Motor neuron (in vitro differentiated cells): ENCODE results near the gene MACROH2A1. TPM values are rescaled to one million over a fixed set of nuclear protein-coding genes. Genes with fewer than 3 reads are reported as not detected.

ENCODE experiments used
- ATAC-seq, 8 experiments: fragments of 200-7000 bp; cut with Tn5 transposase; replicated peaks in 6 of 8; 2 replicates each; pipeline ENCODE4 v1.8.0; 2021; ENCODE audit warnings: mild to moderate bottlenecking in 8 of 8, moderate library complexity in 8 of 8
- H3K27ac ChIP-seq, 2 donors: fragments of 250-450 bp; sonication (Bioruptor Pico); 2 replicates each; pipeline ENCODE4 v1.9.0; 2021; ENCODE audit warnings: antibody characterized with exemption in 2 of 2, mild to moderate bottlenecking in 2 of 2, moderate library complexity in 1 of 2
- H3K4me1 ChIP-seq, 2 donors: fragments of 250-450 bp; sonication (Bioruptor Pico); replicated peaks in 1 of 2; 2 replicates each; pipeline ENCODE4 v1.6.1; 2021; ENCODE audit warnings: antibody characterized with exemption in 2 of 2, mild to moderate bottlenecking in 2 of 2, moderate library complexity in 1 of 2
- H3K4me3 ChIP-seq, 5 donors: fragments of 250-450 bp; sonication (Bioruptor Pico); 2 replicates each; pipeline ENCODE4 v1.9.0; 2021; ENCODE audit warnings: antibody characterized with exemption in 5 of 5, mild to moderate bottlenecking in 5 of 5, moderate library complexity in 4 of 5
- WGBS, 10 experiments: fragments of 450-650 bp; shearing (Covaris generic); methylation state at CpG; one replicate each; pipeline ENCODE4 v1.0.0; 2022; 5-methylcytosine and 5-hydroxymethylcytosine counted together
- in situ Hi-C, 9 experiments: fragments of 400-800 bp; cut with MboI; loops; one replicate each; pipeline ENCODE4 v1.15.0; 2021; ENCODE audit warnings: low sequenced_read_pairs in 9 of 9, low pct_unique_long_range_greater_than_20kb in 2 of 9; ENCODE audit not compliant: unreplicated experiment in 9 of 9
- total RNA-seq, 8 experiments: library from RNA; unstranded; fragments of 300-600 nt; gene quantifications; 2 replicates each; pipeline versions ENCODE4 v1.2.3 to v1.2.4, GENCODE V29; 2022

The MACROH2A1 gene
- total RNA-seq, 8 experiments from 2014 or later: 69.6 to 273 (median 126) TPM

DNA sequence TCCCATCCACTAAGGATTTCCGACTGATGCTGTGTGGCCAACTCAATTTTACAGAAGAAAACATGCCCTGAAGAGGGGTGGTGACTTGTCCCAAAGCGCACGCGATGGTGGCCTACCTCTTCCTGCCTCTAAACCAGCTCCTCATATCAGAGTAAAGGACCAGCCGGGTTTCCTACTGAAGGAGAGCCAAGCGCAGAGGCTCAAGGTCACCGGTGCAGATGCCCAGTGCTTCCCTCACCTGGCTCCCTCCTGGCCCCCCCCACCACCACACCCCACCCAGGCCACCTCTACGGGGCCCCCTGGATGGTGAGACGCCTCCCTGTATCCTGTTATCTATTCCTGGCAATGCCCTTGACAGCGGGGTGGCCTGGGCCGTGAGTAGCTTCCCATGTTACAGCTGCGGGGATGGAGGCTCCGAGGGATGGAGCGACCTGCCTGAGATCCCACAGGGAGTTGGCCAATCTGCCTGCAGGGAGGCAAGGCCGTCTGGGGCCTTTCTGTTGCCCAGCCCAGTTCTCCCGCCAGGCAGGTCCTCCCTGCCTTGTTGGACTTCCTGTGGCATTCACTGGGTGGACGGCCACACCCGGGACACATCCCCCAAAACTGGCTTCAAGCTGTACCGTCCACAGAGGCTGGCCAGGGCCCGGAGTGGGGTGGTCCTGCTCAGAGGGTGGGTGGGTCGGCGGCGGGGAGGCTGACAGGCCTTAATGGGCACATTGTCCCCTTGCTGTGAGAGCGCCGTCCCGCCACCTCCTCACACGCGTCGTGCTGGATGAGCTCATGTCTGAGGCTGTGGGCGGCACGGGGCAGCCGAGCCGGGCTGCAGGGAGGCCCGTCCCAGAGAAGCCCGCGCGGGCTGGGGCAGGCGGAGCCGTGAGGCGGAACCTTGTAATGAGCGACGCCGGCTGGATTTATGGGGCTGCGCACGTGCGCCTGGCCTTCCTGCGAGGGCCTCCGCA is 72.5 kb downstream of the MACROH2A1 start:
- Histone ChIP-seq H3K27ac (no peak overlapping the region), H3K4me1 (peaks cover 18% of the 10 kb centered on the region in 2 donors), H3K4me3 (no peak overlapping the region)
- ATAC-seq: peak in 5 of 8 experiments; percentile 17 to 62 (median 39)
- WGBS, 10 experiments: 83 to 100% (median 91%) methylated on average over 1 to 20 of the region's 48 CpGs; no CpG with 5 or more reads in 5 of the 10 experiments
- in situ Hi-C loops: loop anchor here in 1 of 9 experiments (25.0 kb wide), 1 partner anchor 289 kb away; the partner anchor contains the start of gene PITX1

DNA sequence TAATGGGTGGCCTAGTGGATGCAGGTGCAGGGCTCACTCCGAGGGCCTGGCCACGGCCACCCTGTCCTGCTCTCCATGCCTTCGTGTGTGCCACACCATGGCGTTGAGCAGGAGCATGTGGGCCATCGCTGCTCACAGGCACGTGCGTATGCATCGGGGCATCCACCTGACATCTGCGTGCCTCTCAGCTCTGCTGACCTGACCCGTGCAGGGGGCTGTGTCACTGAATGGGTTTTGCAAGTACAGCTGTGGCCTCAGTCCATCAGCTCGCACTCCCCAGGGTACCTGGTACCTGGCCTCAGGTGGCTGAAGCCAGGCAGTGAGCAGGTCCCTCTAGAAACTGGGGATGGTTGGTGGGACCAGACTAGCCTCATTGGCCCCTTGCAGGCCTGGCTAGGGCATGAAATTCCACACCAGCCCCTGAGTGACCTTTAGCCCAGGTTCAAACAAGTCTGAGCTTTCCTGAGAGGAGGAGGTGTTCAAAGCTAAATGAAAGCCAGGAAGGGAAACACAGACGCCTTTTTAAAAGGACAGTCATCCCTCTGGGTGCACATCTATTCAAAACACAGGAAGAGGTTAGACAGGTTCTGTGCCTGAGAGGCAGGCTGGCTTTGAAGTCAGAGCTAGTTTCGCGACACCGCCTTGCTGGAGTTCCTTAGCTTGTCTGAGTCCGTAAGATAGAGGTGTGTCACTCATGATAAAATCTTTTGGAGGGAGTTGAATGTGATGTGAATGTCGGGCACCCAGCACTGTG is 74.0 kb downstream of the MACROH2A1 start:
- in situ Hi-C loops: loop anchor here in 1 of 9 experiments (25.0 kb wide), 1 partner anchor 288 kb away; the partner anchor contains the start of gene PITX1
- Histone ChIP-seq H3K4me3 (no peak overlapping the region), H3K27ac (no peak overlapping the region), H3K4me1 (peaks cover 9% of the 10 kb centered on the region in 2 donors)
- WGBS, 10 experiments: 71 to 100% (median 93%) methylated on average over 2 to 5 of the region's 17 CpGs; no CpG with 5 or more reads in 3 of the 10 experiments
- ATAC-seq: no peak

DNA sequence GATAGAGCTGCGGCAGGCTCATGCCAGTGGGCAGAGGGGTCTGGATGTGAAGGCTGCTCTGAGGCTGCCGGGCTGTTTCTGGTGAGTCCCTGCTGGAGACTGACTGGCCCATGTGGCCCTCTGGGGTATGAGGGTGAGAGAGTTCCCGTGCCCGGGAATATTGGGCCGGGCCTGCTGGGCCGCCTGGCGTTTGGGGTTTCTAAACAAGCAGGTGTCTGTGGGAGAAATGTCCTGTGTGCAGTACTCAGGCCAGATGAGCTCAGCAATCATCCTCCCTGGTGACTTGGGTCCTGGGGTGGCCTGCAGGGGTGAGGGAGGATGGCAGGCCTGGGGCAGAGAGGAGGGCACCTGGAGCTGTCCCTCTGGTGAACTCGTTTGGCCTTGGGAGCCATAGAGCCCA is 74.9 kb downstream of the MACROH2A1 start:
- H3K4me3 ChIP-seq: no peak overlapping the region
- no peak for ATAC-seq
- peaks cover 0 to under 1% of the 10 kb centered on the region in 2 donors for H3K4me1 ChIP-seq
- in situ Hi-C loops: no loop called here
- WGBS, 10 experiments: 42 to 100% (median 85%) methylated on average over 1 to 5 of the region's 8 CpGs; no CpG with 5 or more reads in 4 of the 10 experiments
- no peak overlapping the region for H3K27ac ChIP-seq

GRCh38 chr5:135323701-135324132 is 75.3 kb downstream of the MACROH2A1 start:
- H3K4me3 ChIP-seq: no peak overlapping the region
- H3K27ac ChIP-seq: no peak overlapping the region
- H3K4me1 ChIP-seq: no peaks in the 10 kb centered on the region
- in situ Hi-C loops: no loop called here
- WGBS, 10 experiments: 72 to 100% (median 80%) methylated on average over 2 to 4 of the region's 8 CpGs; no CpG with 5 or more reads in 5 of the 10 experiments
- peak in 1 of 8 experiments; percentile 52 for ATAC-seq

GRCh38 chr5:135323227-135323626 is 75.8 kb downstream of the MACROH2A1 start:
- Histone ChIP-seq H3K4me3 (no peak overlapping the region), H3K4me1 (no peaks in the 10 kb centered on the region), H3K27ac (no peak overlapping the region)
- ATAC-seq: no peak
- WGBS, 10 experiments: 13 to 100% (median 83%) methylated on average over 1 to 6 of the region's 8 CpGs; no CpG with 5 or more reads in 2 of the 10 experiments
- in situ Hi-C loops: no loop called here

DNA sequence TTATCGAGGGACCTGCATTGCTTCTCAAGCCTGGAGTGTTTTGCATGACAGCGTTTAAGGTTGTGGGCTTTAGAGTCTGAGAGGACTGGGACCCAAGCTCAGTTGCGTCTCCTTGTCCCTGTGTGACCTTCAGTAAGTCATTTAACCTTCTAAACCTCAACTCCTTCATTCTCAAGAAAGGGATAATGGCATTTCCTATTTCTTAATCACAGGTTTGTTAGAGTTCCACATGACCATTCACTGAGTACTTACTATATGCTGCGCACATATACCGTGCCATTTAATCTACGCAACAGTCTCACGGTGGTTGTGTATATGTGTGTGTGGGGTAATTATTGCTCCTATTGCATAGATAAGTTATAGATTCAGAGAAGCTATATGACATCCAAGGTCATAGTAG is 76.3 kb downstream of the MACROH2A1 start:
- in situ Hi-C loops: no loop called here
- Histone ChIP-seq H3K4me3 (no peak overlapping the region), H3K4me1 (no peaks in the 10 kb centered on the region), H3K27ac (no peak overlapping the region)
- WGBS, 10 experiments: 68 to 100% (median 100%) methylated on average over 1 to 5 of the region's 7 CpGs; no CpG with 5 or more reads in 3 of the 10 experiments
- ATAC-seq: no peak

DNA sequence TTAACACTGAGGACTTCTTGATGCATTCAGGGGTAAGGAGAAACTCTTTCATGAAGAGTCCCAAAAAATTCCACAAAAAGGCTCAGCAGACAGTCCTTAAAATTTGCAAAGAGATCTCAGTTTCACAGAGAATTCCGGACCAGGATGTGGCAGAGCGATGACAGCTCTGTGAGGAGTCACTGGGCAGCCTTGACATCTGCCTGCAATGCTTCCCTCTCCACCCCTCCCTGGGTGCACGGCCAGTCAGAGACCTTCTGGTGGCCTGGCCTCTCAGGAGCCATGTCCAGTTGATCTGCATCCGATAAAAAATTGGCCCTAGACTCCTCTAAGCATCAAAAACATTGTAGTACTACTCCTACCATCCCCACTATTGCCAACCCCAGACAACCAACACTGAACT is 76.8 kb downstream of the MACROH2A1 start:
- 10 to 100% (median 88%) methylated on average over 1 to 4 of the region's 4 CpGs; no CpG with 5 or more reads in 2 of the 10 experiments for WGBS, 10 experiments
- H3K4me1 ChIP-seq: no peaks in the 10 kb centered on the region
- no peak for ATAC-seq
- in situ Hi-C loops: no loop called here
- no peak overlapping the region for H3K4me3 ChIP-seq
- no peak overlapping the region for H3K27ac ChIP-seq

DNA sequence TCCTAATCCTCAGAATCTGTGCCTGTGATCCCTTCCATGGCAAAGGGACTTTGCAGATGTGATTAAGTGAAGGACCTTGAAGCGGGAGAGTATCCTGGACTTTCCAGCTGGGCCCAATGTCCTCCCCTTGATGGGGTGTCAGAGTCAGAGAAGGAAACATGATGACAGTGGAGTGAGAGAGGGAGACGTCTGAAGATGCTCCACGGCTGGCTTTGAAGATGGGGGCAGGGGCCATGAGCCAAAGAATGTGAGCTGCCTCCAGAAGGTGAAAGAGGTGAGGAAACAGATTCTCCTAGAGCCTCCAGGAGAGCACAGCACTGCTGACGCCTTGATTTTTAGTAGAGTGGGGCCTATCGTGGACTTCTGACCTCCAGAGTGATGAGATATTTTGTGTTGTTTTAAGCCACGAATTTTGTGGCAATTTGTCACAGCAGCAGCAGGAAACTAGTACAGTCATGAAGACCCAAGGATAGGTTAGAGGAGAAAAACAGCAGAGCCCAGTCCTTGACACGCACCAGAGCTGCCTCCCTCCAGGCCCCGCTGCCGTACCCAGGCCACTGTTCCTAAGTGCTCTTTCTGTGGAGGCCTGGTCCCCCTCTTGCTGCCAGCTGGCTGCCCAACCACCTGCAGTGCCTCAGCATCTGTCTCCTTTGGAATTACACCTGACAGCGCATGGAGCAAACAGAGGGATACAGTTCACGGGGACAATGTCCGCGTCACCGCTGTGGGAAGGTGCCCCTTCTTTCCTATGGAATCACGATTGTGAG is 78.1 kb downstream of the MACROH2A1 start:
- Histone ChIP-seq H3K4me1 (no peaks in the 10 kb centered on the region), H3K27ac (no peak overlapping the region), H3K4me3 (no peak overlapping the region)
- no peak for ATAC-seq
- 0 to 85% (median 52%) methylated on average over 1 to 10 of the region's 15 CpGs; no CpG with 5 or more reads in 2 of the 10 experiments for WGBS, 10 experiments
- in situ Hi-C loops: no loop called here

DNA sequence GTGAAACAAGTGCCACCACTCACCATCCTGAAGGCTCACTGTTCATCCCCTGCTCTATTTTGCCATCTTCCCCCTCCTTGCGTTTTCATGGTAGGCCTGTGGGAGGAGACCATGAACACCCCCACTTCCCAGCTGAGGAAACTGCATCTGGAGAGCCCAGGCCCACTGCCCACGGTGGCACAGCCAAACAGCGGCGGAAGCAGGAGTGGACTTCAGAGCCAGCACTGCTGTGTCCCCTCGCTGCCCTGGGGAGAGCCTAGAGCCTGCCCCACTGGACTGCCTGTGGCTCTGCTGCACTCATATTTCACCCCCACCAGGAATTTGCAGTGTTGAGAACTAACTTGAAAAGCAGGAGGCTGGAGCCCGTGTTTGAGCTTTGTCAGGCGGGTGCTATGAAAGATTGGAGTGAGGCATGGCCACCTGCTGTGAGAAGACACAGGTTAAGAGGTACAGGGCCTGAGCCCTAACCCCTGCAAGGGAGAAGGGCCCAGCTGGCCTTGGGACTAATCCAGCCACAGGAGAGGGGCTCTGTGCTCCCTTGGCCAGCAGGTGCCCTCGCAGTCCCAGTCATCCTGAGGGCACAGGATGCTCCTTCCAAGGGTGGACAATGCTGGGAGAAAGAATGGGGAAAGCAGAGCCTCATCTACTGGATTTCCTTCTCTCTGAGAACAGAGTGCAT is 79.0 kb downstream of the MACROH2A1 start:
- WGBS, 10 experiments: 40 to 100% (median 60%) methylated on average over 1 of the region's 8 CpGs; no CpG with 5 or more reads in 6 of the 10 experiments
- ATAC-seq: peak in 2 of 8 experiments; percentile 30
- Histone ChIP-seq H3K27ac (no peak overlapping the region), H3K4me3 (no peak overlapping the region), H3K4me1 (no peaks in the 10 kb centered on the region)
- in situ Hi-C loops: no loop called here

DNA sequence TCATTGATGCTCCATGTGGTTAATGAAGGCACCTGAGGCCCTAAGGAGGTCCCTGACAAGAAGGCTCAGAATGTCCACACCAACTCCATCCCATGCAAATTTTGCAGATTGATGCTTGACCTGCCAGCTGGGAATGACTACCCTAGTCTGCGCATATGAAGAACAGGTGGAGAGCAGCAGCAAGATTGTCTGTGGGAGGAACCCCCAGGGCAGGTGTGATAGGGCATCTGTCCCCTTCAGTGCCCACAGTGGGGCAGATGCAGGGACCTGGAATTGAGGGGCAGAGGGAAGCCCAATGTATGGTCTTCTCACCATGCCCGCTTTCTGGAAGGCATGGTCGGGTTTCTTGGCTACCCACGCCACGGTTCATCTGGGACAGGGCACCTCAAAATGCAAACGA is 79.6 kb downstream of the MACROH2A1 start:
- no peak for ATAC-seq
- H3K27ac ChIP-seq: no peak overlapping the region
- in situ Hi-C loops: no loop called here
- WGBS, 10 experiments: 83 to 100% (median 89%) methylated on average over 1 to 6 of the region's 6 CpGs; no CpG with 5 or more reads in 5 of the 10 experiments
- no peak overlapping the region for H3K4me3 ChIP-seq
- no peaks in the 10 kb centered on the region for H3K4me1 ChIP-seq

DNA sequence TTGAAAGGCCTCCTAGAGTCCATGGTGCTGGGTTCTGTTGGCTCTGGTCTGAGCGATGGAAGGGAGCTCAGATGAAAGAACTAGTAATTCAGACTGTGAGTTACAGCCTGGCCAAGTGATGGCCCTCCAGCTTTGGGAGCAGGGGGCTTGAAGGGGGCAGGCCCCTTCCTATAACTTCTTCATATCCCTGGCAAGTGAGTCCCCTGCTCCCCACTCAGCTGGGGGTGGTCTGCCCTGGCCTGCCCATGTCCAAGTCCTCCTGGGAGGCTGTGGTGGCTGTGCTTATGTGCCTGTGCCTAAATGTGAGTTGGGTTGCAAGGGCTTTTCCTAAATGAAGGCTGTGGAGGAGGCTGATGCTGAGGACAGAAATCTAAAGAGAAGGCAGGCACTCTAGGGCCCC is 80.1 kb downstream of the MACROH2A1 start:
- WGBS, 10 experiments: 43 to 80% (median 80%) methylated on average over 1 of the region's 1 CpG; no CpG with 5 or more reads in 7 of the 10 experiments
- no peak overlapping the region for H3K4me3 ChIP-seq
- no peak for ATAC-seq
- H3K27ac ChIP-seq: no peak overlapping the region
- no peaks in the 10 kb centered on the region for H3K4me1 ChIP-seq
- in situ Hi-C loops: no loop called here

DNA sequence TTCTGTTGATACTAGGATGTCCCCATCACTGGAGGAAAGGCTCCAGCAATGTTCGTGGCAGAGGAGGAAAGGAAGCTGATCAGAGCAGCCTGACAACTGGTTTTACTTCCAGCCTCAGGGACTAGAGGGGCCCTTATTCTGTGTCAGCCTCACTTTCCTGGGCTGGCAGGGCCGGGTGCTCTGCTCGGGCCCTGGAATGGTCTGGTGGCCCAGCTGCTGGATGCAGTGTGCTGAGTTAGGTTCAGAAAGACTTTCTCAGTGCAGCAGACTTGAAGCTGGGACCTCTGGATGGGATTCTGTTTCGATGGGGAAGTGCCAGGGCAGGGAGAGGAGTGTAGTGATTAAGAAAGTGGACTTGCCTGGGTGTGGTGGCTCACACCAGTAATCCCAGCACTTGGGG is 81.0 kb downstream of the MACROH2A1 start:
- no peak for ATAC-seq
- Histone ChIP-seq H3K27ac (no peak overlapping the region), H3K4me3 (no peak overlapping the region), H3K4me1 (no peaks in the 10 kb centered on the region)
- in situ Hi-C loops: no loop called here
- 20 to 100% (median 70%) methylated on average over 1 to 4 of the region's 4 CpGs; no CpG with 5 or more reads in 2 of the 10 experiments for WGBS, 10 experiments
